HepG2 (cell line): ENCODE results near the gene NAP1L4. TPM values are rescaled to one million over a fixed set of nuclear protein-coding genes. Genes with fewer than 3 reads are reported as not detected.

Source experiments
- ATAC-seq: fragments of 200-7000 bp; cut with Tn5 transposase; 3 replicates; pipeline ENCODE4 v1.9.1; 2020; ENCODE audit warnings: mild to moderate bottlenecking, moderate library complexity
- BruUV-seq: library from RNA; stranded (reverse); fragments of 400-500 nt; replicated peaks from 2 replicates; lab custom pipeline; 2021; lab: Mats Ljungman, UMichigan
- CTCF ChIA-PET: fragments of 300-600 bp; formaldehyde crosslinking; extraction: SDS; loops from one replicate; lab custom pipeline; 2021; ENCODE audit warnings: low total read pairs, inconsistent platforms, low intra/inter-chr PET ratio; lab: Yijun Ruan, JAX
- POLR2A ChIA-PET: fragments of 350-600 bp; sonication (Branson Sonifier 250); formaldehyde crosslinking; loops from one replicate; lab custom pipeline; 2020; ENCODE audit warnings: antibody characterized with exemption, inconsistent platforms; lab: Yijun Ruan, JAX
- DNase-seq: peaks from one replicate; pipeline ENCODE4 v3.0.0-alpha.2; 2015; ENCODE audit warnings: low spot score
- FAIRE-seq: peaks from 3 replicates; lab custom pipeline; 2011; peaks lifted over from hg19 to GRCh38; lab: Jason Lieb, UNC
- H2AFZ ChIP-seq: one replicate; pipeline ENCODE4 v1.6.1; 2011; ENCODE audit warnings: low read length, inconsistent platforms
- H3K27ac ChIP-seq: fragments of 300-600 bp; 3 replicates; pipeline ENCODE4 v1.8.0; 2011; ENCODE audit warnings: mixed run types, mild to moderate bottlenecking, mixed read lengths, low read length, inconsistent platforms; ENCODE audit not compliant: insufficient read depth; ENCODE audit errors: extremely low read length
- H3K27me3 ChIP-seq, 2 experiments: fragments of 200-600 bp in 1 of 2; 2 replicates in 1 of 2; 3 replicates in 1 of 2; pipeline versions ENCODE4 v1.6.0 to v1.8.0; 2011; ENCODE audit warnings: low read length in 2 of 2, mild to moderate bottlenecking in 2 of 2, moderate library complexity in 2 of 2, inconsistent platforms in 1 of 2; ENCODE audit not compliant: insufficient read depth in 2 of 2, control insufficient read depth in 1 of 2
- H3K36me3 ChIP-seq, 2 experiments: fragments of 200-600 bp in 1 of 2; replicated peaks in 1 of 2; 2 replicates in 1 of 2; 3 replicates in 1 of 2; pipeline versions ENCODE4 v1.5.1 to v1.8.0; 2011; ENCODE audit warnings: low read length in 2 of 2, inconsistent platforms in 1 of 2; ENCODE audit not compliant: insufficient read depth in 2 of 2, control insufficient read depth in 1 of 2
- H3K4me1 ChIP-seq: 2 replicates; pipeline ENCODE4 v1.5.1; 2012; ENCODE audit warnings: low read length, inconsistent platforms; ENCODE audit not compliant: insufficient read depth
- H3K4me2 ChIP-seq: 2 replicates; pipeline ENCODE4 v1.6.0; 2011; ENCODE audit warnings: low read depth, low read length, inconsistent platforms
- H3K4me3 ChIP-seq, 3 experiments: fragments of 200-600 bp in 1 of 3; sonication (generic), shearing (Covaris generic) in 1 of 3; replicated peaks in 1 of 3; 2 replicates each; pipeline ENCODE4 v1.5.1; 2011 to 2016; ENCODE audit warnings: low read length in 3 of 3, inconsistent platforms in 2 of 3, low read depth in 2 of 3, mild to moderate bottlenecking in 2 of 3, control low read depth in 1 of 3, mixed read lengths in 1 of 3; ENCODE audit not compliant: insufficient read depth in 1 of 3
- H3K79me2 ChIP-seq: one replicate; pipeline ENCODE4 v1.6.1; 2011; ENCODE audit warnings: low read length, inconsistent platforms; ENCODE audit not compliant: insufficient read depth
- H3K9ac ChIP-seq: 2 replicates; pipeline ENCODE4 v1.6.0; 2011; ENCODE audit warnings: mild to moderate bottlenecking, low read depth, low read length, inconsistent platforms; ENCODE audit not compliant: insufficient read depth
- H3K9me3 ChIP-seq: 2 replicates; pipeline ENCODE4 v1.5.1; 2012; ENCODE audit warnings: mild to moderate bottlenecking, low read length
- H4K20me1 ChIP-seq: 2 replicates; pipeline ENCODE4 v1.6.0; 2011; ENCODE audit warnings: inconsistent platforms, mild to moderate bottlenecking, low read length, moderate library complexity; ENCODE audit not compliant: insufficient read depth
- CHD2 ChIP-seq: IDR thresholded peaks from 2 replicates; pipeline ENCODE4 v1.6.1; 2011; ENCODE audit warnings: low read depth, low read length, improper control_type of control experiment
- FOSL1 ChIP-seq: sonication (generic); formaldehyde crosslinking; IDR thresholded peaks from 2 replicates; pipeline ENCODE4 v1.9.0; 2021; ENCODE audit warnings: missing genetic modification reagents, borderline replicate concordance
- HNRNPLL ChIP-seq: fragments of 200-400 bp; formaldehyde crosslinking; IDR thresholded peaks from 2 replicates; pipeline ENCODE4 v1.6.1; 2017; ENCODE audit warnings: mild to moderate bottlenecking, low read depth, low read length; ENCODE audit not compliant: poor library complexity, severe bottlenecking
- RBFOX2 ChIP-seq: fragments of 200-400 bp; formaldehyde crosslinking; IDR thresholded peaks from 2 replicates; pipeline ENCODE4 v1.6.1; 2017; ENCODE audit warnings: low read depth, mild to moderate bottlenecking, low read length
- SAFB2 ChIP-seq: sonication (generic); formaldehyde crosslinking; IDR thresholded peaks from 2 replicates; pipeline ENCODE4 v1.5.1; 2020; ENCODE audit warnings: missing genetic modification reagents, low read depth, mild to moderate bottlenecking, borderline replicate concordance
- ZC3H4 ChIP-seq: sonication (generic); formaldehyde crosslinking; IDR thresholded peaks from 2 replicates; pipeline ENCODE4 v1.4.0; 2020; ENCODE audit warnings: missing genetic modification reagents, borderline replicate concordance
- ZNF30 ChIP-seq: sonication (generic); formaldehyde crosslinking; IDR thresholded peaks from 2 replicates; pipeline ENCODE4 v1.5.0; 2020; ENCODE audit warnings: mild to moderate bottlenecking, missing genetic modification reagents
- ZNF670 ChIP-seq: sonication (generic); formaldehyde crosslinking; IDR thresholded peaks from 2 replicates; pipeline ENCODE4 v1.8.0; 2022; ENCODE audit warnings: mild to moderate bottlenecking, missing genetic modification reagents, borderline replicate concordance
- WGBS: methylation state at CpG from one replicate; pipeline ENCODE4 v1.1.6; 2017; ENCODE audit warnings: low lambda C conversion rate; 5-methylcytosine and 5-hydroxymethylcytosine counted together
- in situ Hi-C: cut with HindIII; loops from 2 replicates; pipeline ENCODE4 v1.10.0; 2017; ENCODE audit warnings: low pct_unique_long_range_greater_than_20kb; ENCODE audit not compliant: extremely low pct_ligation_motif_present
- intact Hi-C: fragments of 100-400 bp; cut with micrococcal nuclease; formaldehyde crosslinking; loops from one replicate; pipeline ENCODE4 v1.10.0; 2022; ENCODE audit not compliant: unreplicated experiment
- polyA plus RNA-seq, 8 experiments: library from polyadenylated mRNA; depleted of rRNA in 3 of 8; stranded (reverse) in 7 of 8; unstranded in 1 of 8; fragments of >200 nt; fragmentation: Illumina TruSeq in 4 of 8; extraction: Trizol in 4 of 8; gene quantifications; 2 replicates each; pipeline versions ENCODE4 v1.2.1 to v1.2.3, GENCODE V29; 2011 to 2016; ENCODE audit warnings: low read depth in 4 of 8, missing spikeins in 1 of 8, mixed read lengths in 1 of 8; ENCODE audit not compliant: insufficient read depth in 1 of 8
- total RNA-seq, 5 experiments: library from RNA; depleted of rRNA; stranded (reverse); fragments of >200 nt; fragmentation: Illumina TruSeq; extraction: Trizol; gene quantifications; 2 replicates each; pipeline ENCODE4 v1.2.3, GENCODE V29; 2016; ENCODE audit warnings: low read depth in 1 of 5
- TF ChIP-seq, protein P1 (sequence below): sonication (generic); formaldehyde crosslinking; IDR thresholded peaks from 2 replicates; pipeline ENCODE4 v1.4.0; 2020; ENCODE audit warnings: low read depth, mild to moderate bottlenecking, missing genetic modification reagents

Gene NAP1L4
- total and polyA plus RNA-seq, 2 of the 13 experiments (the other 11 are each of a cell fraction or from before 2014, with no cell fraction given) = 64.0 to 186 TPM

DNA sequence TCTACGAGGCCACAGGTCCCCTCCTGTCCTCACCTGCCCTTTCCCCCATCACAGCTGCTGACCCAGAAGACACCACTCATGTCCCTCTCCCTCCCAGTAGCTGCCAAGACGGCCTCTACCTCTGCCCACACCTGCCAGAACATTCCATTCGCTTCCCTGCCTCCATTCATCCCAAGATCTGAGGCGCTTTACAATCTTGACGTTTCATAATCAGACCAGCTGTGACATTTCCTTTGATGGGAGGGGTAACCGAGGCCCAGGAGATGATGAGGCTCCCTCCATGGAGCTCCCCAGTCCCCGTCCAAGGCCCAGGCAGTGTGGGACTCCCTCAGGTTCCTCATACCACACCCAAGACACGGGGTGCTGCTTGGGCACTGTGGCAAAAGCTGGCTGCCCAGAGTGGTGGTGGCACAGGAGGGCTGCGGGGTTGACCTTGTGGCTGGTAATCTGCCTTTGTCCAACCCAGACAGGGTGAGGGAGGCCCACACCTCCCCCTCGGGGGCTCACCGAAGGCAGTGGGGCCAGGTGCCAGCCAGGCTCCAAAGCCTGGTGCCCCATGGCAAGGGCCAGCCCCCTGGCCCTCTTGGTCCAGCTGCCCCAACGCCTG is 80.2 kb downstream of the NAP1L4 start:
- ATAC-seq (peak; percentile 2; the same call in 1 of the 3 replicates), FAIRE-seq (no peak), DNase-seq (no peak)
- Histone ChIP-seq H3K9ac (no peak overlapping the region), H3K27ac (no peak overlapping the region), H3K4me1 (peaks cover 16% of the 10 kb centered on the region), H3K4me2 (no peak overlapping the region), H4K20me1 (no peaks in the 10 kb centered on the region), H3K9me3 (no peaks in the 10 kb centered on the region), H3K36me3 (no peaks in the 10 kb centered on the region), H2AFZ (no peak overlapping the region), H3K27me3 (no peaks in the 10 kb centered on the region), H3K4me3 (no peak overlapping the region), H3K79me2 (no peaks in the 10 kb centered on the region)
- no TSS peak for BruUV-seq
- ChIA-PET CTCF (no interaction called here), POLR2A (interaction anchor here (0.9 kb wide), 1 partner anchor 9 kb away, joined by 4 read pairs; no protein-coding TSS in a partner anchor)
- 79% methylated on average over 9 of the region's 12 CpGs for WGBS
- in situ Hi-C loops = no loop called here
- intact Hi-C loops = no loop called here
- TF ChIP-seq ZC3H4 (no peak), HNRNPLL (peak; percentile 13)

GRCh38 chr11:2911088-2911784 is 80.9 kb downstream of the NAP1L4 start:
- no TSS peak for BruUV-seq
- FAIRE-seq (no peak), ATAC-seq (no peak), DNase-seq (no peak)
- ChIA-PET POLR2A (interaction anchor here (0.9 kb wide), 1 partner anchor 8 kb away, joined by 4 read pairs; no protein-coding TSS in a partner anchor), CTCF (no interaction called here)
- H3K27me3 ChIP-seq = no peaks in the 10 kb centered on the region
- H4K20me1 ChIP-seq = no peaks in the 10 kb centered on the region
- WGBS = 91% methylated on average over 8 of the region's 18 CpGs
- no peak overlapping the region for H3K27ac ChIP-seq
- in situ Hi-C loops (no loop called here), intact Hi-C loops (no loop called here)
- no peak overlapping the region for H3K9ac ChIP-seq
- H3K4me1 ChIP-seq = peaks cover 16% of the 10 kb centered on the region
- H3K36me3 ChIP-seq = no peaks in the 10 kb centered on the region
- no peak overlapping the region for H2AFZ ChIP-seq
- H3K4me2 ChIP-seq = no peak overlapping the region
- H3K79me2 ChIP-seq = no peaks in the 10 kb centered on the region
- no peak overlapping the region for H3K4me3 ChIP-seq
- TF ChIP-seq FOSL1 (CRISPR knock-in tag) (no peak), CHD2 (no peak), ZNF670 (CRISPR knock-in tag) (no peak), RBFOX2 (0 out of 2 replicates have a peak, but pooled peaks have one; percentile 38), SAFB2 (no peak), ZNF30 (CRISPR knock-in tag) (no peak)
- TF ChIP-seq, protein P1, sequence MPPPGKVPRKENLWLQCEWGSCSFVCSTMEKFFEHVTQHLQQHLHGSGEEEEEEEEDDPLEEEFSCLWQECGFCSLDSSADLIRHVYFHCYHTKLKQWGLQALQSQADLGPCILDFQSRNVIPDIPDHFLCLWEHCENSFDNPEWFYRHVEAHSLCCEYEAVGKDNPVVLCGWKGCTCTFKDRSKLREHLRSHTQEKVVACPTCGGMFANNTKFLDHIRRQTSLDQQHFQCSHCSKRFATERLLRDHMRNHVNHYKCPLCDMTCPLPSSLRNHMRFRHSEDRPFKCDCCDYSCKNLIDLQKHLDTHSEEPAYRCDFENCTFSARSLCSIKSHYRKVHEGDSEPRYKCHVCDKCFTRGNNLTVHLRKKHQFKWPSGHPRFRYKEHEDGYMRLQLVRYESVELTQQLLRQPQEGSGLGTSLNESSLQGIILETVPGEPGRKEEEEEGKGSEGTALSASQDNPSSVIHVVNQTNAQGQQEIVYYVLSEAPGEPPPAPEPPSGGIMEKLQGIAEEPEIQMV (CRISPR knock-in tag) = no peak
- no peaks in the 10 kb centered on the region for H3K9me3 ChIP-seq
